Measurements from ENCODE around the gene KCTD1.

DNA sequence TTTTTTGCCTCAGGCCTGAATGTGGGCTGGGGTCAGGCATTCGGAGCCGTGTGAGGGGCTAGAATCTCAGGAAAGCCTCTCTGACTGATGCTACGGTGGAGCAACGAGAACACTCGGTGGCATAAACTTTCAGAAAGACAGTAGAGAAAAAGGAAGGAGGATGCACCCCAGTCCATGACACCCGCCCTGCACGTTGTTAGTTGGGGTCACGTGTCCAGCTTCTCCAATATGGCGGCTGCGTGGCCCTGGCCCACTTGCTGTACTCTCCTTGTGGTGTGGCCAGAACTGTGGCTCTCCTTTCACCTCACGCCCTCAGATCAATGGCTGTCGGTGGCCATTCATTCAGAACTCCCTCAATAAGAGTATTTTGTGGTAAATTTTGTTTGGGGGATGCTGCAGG is 131.2 kb downstream of the KCTD1 start:
- TF ChIP-seq, protein P1, sequence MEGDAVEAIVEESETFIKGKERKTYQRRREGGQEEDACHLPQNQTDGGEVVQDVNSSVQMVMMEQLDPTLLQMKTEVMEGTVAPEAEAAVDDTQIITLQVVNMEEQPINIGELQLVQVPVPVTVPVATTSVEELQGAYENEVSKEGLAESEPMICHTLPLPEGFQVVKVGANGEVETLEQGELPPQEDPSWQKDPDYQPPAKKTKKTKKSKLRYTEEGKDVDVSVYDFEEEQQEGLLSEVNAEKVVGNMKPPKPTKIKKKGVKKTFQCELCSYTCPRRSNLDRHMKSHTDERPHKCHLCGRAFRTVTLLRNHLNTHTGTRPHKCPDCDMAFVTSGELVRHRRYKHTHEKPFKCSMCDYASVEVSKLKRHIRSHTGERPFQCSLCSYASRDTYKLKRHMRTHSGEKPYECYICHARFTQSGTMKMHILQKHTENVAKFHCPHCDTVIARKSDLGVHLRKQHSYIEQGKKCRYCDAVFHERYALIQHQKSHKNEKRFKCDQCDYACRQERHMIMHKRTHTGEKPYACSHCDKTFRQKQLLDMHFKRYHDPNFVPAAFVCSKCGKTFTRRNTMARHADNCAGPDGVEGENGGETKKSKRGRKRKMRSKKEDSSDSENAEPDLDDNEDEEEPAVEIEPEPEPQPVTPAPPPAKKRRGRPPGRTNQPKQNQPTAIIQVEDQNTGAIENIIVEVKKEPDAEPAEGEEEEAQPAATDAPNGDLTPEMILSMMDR (IDR thresholded peaks at IDR 0.05) = no peak
- no peak for TF ChIP-seq ZFX (IDR thresholded peaks at IDR 0.05; ENCODE audit: borderline replicate concordance)
